Stimulated activated CD8-positive, alpha-beta memory T cell treated with anti-CD3 and anti-CD28 coated beads, Interleukin-7, amount 100 ng/mL, for 4 hours (primary cell): Measurements from ENCODE around the gene RNFT2.

Experiments used
- DNase-seq, 2 donors: peaks; one replicate each; pipeline ENCODE4 v3.0.0-alpha.2; 2020; ENCODE audit warnings: low read depth in 2 of 2

The RNFT2 gene

GRCh38 chr12:116833474-116833873 lies 95.4 kb downstream of the RNFT2 start:
- no peak for DNase-seq

- DNase-seq = no peak
Observed at GRCh38 chr12:116835484-116835883, 97.4 kb downstream of the RNFT2 start.

GRCh38 chr12:116837097-116837496 lies 99.0 kb downstream of the RNFT2 start:
- no peak for DNase-seq

- DNase-seq = no peak
Observed at GRCh38 chr12:116838365-116838764, 100.2 kb downstream of the RNFT2 start.

GRCh38 chr12:116839287-116839830 lies 101.2 kb downstream of the RNFT2 start:
- no peak for DNase-seq

GRCh38 chr12:116843085-116843484 lies 105.0 kb downstream of the RNFT2 start:
- DNase-seq = no peak

- DNase-seq = no peak
Observed at GRCh38 chr12:116849216-116849615, 111.1 kb downstream of the RNFT2 start.

GRCh38 chr12:116852303-116852702 lies 114.2 kb downstream of the RNFT2 start:
- no peak for DNase-seq

GRCh38 chr12:116853507-116853906 lies 115.4 kb downstream of the RNFT2 start:
- DNase-seq = no peak

- DNase-seq = no peak
Observed at GRCh38 chr12:116855744-116856470, 117.8 kb downstream of the RNFT2 start.

- DNase-seq = no peak
Observed at GRCh38 chr12:116856729-116857128, 118.6 kb downstream of the RNFT2 start.

- DNase-seq = no peak
Observed at GRCh38 chr12:116859079-116859478, 121.0 kb downstream of the RNFT2 start.

- no peak for DNase-seq
Observed at GRCh38 chr12:116860263-116860662, 122.1 kb downstream of the RNFT2 start.

- DNase-seq = no peak
Observed at GRCh38 chr12:116861320-116861719, 123.2 kb downstream of the RNFT2 start.

- no peak for DNase-seq
Observed at GRCh38 chr12:116862167-116862566, 124.1 kb downstream of the RNFT2 start.

- DNase-seq = no peak
Observed at GRCh38 chr12:116863275-116863767, 125.2 kb downstream of the RNFT2 start.

GRCh38 chr12:116864371-116865160 lies 126.5 kb downstream of the RNFT2 start:
- no peak for DNase-seq

GRCh38 chr12:116867523-116867922 lies 129.4 kb downstream of the RNFT2 start:
- DNase-seq = no peak

- DNase-seq = no peak
Observed at GRCh38 chr12:116870306-116870705, 132.2 kb downstream of the RNFT2 start.

GRCh38 chr12:116874324-116874995 lies 136.3 kb downstream of the RNFT2 start:
- DNase-seq = no peak

GRCh38 chr12:116876151-116876869 lies 138.2 kb downstream of the RNFT2 start:
- no peak for DNase-seq
